Measurements from ENCODE around the gene SYTL3. TPM values are rescaled to one million over a fixed set of nuclear protein-coding genes. Genes with fewer than 3 reads are reported as not detected.
"Not testable (repeated sequence)": the region's sequence is repeated elsewhere in the genome, so short reads cannot be mapped to it uniquely, and the experiment has no call there.

SYTL3 gene
- total RNA-seq, 1 donor: 6.5 TPM

DNA sequence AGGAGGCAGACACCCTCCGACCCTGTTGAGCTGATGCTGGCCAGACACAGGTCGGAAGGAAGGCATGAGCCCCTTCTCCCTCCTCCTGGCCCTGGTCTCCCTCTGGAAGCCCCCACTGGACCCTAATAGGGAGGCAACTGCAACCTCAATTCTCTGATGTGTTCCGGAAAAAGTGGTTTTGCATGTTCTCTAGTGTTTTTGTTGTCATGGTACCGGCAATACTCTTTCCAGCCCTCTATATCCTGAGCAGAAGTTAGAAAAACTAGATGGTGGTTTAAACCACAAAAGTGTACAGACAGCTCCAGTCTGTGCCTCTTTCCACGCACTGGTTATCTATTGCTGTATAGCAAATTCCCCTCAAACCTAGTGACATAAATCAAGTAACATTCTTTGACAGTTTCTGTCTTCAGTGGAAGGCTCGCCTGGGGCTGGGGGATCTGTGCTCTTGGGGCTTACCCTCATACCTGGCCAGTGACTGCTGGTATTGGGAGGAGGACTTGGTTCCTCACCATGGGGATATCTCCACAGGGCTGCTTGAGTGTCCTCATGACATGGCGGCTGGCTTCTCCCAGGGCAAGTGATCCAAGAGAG, 37.0 kb downstream of the SYTL3 start:
- DNase-seq (ENCODE audit: low read depth in 2 of 3, low spot score in 2 of 3): peak; percentile 48 to 95 (median 89)

DNA sequence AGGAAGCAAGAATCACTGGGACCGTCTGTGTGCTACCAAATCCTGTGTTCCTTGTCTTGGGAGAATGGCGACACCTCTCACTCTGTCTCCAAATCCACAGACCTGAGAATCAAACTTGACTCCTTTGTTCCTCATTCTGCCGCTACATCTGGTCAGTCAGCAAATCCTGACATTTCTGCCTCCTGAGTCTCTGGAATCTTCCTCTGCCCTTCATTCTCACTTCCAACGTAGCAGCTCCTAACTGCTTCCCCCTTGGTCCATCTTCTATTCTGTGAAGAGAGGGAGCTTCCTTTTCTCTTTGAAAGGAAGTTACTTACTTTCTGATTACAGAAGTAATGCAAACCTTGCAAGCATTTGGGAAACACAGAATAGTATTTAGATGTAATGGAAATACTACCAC, 37.7 kb downstream of the SYTL3 start:
- DNase-seq (ENCODE audit: low read depth in 2 of 3, low spot score in 2 of 3): no peak

DNA sequence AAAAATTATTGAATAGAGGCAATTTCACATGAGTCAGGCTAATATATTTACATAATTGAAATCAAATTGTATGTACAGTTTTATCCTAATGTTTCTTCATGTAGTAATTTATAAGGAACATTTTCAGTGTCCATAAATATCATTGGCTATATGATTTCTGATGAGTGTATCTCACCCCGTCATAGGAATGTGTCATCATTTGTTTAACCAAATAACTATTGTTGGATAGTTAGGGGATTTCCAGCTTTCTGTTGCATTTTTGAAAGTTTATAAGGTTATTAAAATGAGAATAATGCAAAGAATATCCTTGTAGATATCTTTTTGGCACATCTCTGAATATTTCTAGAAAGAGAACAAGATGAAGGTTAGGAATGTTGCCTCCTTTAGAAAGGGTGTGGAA, 39.0 kb downstream of the SYTL3 start:
- DNase-seq (ENCODE audit: low read depth in 2 of 3, low spot score in 2 of 3): no peak

DNA sequence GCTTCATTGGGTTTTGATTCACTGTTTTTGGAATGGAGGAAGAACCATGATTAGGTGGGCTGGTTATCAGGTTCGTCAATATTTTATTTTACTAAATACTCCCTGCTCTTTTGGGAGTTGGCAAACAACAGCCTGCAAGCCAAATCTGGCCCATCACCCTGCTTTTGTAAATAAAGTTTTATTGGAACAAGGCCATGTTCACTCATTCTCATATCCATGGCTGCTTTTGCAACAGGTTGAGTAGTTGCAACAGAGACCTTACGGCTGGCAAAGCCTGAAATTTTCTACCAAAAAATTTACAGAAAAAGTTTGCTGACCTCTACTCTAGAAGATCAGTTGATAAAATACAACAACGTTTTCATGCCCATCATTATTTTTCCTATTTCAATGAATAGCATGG, 45.1 kb downstream of the SYTL3 start:
- no peak for DNase-seq (ENCODE audit: low read depth in 2 of 3, low spot score in 2 of 3)

DNA sequence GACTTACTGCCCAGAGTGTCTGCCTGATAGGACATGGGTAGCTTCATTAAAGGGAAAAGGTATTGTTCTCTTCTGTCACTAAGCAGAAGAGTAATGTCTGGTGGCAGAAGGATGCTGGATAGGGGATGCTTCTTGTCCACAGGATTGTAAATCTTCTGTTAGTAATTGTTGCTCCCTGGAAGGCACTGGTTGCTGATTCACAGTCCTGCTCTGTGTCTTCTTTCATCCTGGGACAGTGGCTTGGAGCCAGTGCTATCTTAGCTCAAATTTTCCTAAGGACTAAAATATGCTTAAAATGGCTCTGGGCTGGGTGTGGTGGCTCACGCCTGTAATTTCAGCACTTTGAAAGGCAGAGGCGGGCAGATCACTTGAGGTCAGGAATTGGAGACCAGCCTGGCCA, 48.0 kb downstream of the SYTL3 start:
- no peak for DNase-seq (ENCODE audit: low read depth in 2 of 3, low spot score in 2 of 3)

DNA sequence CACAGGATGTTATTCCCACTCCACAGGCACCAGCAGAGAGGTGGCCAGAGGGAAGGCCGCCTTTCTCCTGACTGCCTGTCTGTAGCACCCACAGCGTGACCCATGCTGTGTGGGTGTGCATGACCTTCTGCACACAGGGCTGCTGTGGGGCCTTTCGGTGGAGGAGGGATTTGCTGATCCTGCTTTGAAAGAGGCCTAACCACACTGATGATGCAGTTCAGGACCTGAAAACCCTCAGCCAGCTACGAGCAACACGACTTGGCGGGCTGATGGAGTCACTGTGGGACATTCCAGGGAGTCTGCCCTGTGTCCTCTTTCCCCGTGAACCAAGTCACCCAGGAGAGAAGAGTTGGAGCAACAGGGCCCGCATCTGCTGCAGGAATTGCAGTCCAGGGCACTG, 49.1 kb downstream of the SYTL3 start:
- DNase-seq (ENCODE audit: low read depth in 2 of 3, low spot score in 2 of 3): no peak

DNA sequence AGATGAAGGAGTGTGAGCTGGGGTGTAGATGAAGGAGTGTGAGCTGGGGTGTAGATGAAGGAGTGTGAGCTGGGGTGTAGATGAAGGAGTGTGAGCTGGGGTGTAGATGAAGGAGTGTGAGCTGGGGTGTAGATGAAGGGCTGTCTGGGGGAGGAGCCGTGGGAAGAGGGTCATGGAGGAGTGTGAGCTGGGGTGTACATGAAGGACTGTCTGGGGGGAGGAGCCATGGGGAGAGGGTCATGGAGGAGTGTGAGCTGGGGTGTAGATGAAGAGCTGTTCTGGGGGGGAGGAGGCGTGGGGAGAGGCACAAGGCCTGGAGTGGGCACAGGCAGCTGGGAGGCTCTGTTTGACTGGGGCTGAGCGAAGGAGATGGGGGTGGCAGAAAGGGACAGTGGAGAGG, 51.4 kb downstream of the SYTL3 start:
- DNase-seq (ENCODE audit: low read depth in 2 of 3, low spot score in 2 of 3): not testable (repeated sequence)

DNA sequence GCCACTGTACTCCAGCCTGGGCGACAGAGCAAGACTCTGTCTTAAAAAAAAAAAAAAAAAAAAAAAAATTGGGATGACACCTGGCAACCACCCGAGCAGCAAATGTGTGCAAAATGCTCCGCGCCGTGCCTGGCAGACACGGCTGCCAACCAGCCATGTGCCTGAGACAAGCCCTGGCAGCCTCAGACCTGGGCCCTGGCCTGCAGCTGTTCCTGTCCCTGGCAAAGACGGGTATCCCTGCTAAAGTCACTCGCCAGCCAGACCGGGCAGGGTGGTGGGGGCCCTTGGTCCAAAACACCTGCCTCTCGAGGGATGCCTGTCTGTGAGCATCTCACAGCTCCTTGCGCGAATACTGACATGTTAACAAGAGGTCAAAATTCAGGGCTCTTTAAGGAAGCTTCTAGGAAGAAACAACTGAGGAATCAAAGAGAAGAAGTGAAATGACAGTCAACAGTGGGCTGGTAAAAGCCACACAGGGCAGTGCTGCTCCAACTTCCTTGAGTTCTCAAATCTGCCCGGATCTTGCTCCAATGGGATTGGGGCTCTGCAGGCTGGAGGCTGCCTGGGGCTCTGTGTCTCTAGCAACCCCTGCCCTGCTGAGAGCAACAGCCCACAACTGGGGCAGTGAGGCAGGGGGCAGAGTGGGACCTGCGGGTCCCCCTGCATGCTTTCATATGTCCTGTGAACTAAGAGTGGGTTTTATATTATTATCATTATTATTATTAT, 53.4 kb downstream of the SYTL3 start:
- DNase-seq (ENCODE audit: low read depth in 2 of 3, low spot score in 2 of 3): no peak

DNA sequence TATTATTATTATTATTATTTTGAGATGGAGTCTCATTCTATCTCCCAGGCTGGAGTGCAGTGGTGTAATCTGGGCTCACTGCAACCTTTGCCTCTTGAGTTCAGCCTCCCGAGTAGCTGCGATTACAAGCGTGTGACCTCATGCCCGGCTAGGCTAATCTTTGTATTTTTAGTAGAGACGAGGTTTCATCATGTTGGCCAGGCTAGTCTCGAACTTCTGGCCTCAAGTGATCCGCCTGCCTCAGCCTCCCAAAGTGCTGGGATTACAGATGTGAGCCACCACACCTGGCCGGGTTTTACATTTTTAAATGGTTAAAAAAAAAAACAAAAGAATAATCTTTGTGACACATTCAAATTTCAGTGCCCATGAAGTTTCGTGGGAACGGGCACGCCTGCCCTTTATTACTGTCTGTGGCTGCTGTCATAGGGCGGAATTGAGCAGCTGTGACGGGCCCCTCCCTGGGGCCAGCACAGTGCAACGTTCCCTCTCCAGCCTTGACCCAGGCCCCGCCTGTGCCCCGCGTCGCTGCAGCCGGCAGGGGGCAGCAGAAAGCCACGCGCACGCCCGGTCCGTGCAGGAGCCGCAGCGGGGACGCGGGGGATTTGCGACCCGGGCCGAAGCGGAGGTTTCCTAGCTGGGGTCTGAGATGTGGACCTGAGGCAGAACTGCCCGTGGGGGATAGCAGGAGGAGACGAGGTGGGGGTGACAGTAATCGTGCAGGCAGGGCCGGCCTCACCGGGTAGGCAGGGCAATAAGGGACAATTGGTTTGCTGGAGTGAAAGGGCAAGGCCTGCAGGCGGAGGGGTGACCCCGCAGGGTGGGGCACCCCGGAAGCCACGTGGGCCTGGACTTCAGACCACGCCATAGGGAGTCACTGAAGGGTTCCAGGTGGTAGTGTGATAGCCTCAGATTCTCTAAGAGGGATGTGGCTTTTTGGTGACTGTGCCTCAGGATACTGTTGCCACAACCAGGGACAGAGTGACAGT, 54.3 kb downstream of the SYTL3 start:
- DNase-seq (ENCODE audit: low read depth in 2 of 3, low spot score in 2 of 3): peak; percentile 69 to 75 (median 74)

DNA sequence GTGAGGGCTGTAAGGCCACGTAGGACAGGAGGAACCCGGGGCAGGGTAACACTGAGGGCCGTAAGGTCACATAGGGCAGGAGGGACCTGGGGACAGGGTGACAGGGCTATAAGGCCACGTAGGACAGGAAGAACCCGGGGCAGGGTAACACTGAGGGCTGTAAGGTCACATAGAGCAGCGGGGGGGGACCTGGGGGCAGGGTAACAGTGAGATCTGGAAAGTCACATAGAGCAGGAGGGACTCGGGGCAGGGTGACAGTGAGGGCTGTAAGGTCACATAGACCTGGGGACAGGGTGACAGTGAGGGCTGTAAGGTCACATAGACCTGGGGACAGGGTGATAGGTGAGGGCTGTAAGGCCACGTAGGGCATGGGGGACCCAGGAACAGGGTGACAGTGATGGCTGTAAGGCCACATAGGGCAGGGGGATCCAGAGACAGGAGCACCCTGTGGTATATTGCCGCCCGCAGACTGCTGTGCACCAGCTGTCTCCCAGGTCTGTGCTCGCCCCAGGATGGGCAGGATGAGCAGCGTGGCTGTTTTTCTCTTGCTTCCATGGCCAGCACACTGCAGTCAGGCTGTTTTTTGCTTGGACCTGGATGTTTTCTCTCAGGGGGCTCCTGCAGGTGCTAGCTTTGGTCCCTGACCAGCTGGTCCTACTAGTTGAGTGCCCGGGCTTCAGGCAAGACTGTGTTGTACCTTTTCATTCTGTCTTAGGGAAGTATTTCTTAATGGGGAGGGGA, 55.7 kb downstream of the SYTL3 start:
- DNase-seq (ENCODE audit: low read depth in 2 of 3, low spot score in 2 of 3): no peak

DNA sequence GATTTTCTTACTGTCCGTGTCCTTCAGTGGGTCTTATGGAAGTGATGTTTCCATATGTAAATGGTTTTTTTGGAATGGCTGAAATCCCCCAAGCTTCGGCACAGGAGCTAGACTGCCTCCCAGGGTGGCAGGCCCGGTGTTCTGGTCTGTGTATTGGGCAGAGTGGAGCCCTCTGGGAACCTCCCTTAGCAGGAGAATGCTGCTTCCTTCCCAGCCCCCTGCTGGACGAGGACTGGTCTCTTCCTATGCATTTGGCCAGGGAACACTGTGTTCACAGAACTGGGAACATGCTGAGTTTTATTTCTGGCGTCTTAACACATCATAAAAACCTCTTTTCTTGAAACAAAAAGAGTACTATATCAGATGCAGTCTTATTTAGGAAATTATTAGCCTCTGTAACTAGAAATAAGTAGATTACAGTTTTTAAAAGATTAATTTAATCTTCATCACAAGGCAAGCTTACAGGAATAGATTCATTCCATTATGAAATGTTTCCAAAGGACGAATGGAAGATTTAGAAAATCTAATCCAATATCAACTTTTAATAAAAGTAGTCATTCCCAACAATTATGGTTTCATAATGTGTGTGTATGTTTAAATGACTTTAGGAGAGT, 56.6 kb downstream of the SYTL3 start:
- DNase-seq (ENCODE audit: low read depth in 2 of 3, low spot score in 2 of 3): no peak

DNA sequence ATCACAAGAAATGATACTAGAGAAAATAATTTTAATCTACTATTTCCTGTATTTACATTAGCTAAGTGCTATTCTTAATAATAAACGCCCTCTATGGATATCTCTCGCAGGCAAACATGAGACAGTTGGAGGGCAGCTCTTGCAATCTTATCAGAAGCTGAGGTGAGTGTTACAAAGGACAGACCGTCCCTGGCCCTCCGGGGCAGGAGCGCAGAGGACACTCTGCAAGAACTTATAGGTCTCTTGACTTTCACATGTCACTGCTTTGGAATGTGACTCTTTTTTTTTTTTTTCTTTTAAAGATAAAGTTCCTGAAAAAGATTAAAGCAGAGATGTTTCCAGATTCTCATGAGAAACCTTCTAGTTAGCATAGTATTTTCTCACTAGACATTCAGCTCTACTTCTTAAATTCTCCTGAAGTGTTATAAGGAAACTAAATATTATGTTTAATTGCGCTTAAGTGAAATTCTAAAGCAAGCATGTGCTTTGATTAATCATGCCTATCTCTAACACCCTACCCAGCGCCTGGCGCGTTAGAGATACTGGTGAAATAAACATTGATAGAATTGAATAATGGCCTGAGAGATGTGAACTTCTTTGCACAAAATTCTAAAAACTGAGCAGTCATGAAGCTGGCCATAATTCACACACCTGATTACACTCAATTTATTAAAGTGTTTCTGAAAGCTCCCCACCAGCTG, 57.4 kb downstream of the SYTL3 start:
- DNase-seq (ENCODE audit: low read depth in 2 of 3, low spot score in 2 of 3): no peak

DNA sequence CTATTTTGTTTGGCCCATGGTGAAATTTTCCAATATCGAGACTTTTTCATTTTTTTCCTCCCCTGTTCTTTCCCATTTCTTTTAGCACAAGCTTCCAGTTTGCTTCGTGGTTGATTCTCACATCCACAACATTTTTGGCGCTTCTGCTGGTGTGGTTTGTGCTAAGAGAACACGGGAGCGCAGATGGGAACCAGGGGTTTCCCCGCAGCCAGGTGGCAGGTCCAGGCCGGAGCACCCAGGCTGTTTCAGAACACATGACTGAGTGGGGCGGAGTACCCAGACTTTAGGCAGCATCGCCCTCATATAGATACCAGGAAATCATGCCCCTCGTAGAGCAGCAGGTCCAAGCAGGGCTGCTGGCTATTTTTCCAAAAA, 58.0 kb downstream of the SYTL3 start:
- no peak for DNase-seq (ENCODE audit: low read depth in 2 of 3, low spot score in 2 of 3)

DNA sequence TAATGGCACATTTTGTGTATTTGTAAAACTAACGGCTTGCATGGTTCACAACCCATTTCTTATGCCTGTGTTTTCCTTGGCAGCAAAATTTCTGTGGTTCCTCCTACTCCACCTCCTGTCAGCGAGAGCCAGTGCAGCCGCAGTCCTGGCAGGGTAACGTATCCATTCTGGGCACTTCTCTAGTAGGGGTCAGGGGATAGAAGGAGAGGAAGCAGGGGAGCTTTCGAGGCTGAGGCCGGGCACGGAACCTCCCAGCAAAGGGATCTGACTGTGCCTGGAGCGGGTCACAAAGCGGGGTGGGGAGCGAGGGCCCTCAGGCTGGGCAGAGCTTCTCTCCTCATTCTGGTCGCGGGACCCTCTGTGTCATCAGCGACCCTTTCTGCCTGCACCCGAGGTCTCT, 58.4 kb downstream of the SYTL3 start:
- DNase-seq (ENCODE audit: low read depth in 2 of 3, low spot score in 2 of 3): no peak

DNA sequence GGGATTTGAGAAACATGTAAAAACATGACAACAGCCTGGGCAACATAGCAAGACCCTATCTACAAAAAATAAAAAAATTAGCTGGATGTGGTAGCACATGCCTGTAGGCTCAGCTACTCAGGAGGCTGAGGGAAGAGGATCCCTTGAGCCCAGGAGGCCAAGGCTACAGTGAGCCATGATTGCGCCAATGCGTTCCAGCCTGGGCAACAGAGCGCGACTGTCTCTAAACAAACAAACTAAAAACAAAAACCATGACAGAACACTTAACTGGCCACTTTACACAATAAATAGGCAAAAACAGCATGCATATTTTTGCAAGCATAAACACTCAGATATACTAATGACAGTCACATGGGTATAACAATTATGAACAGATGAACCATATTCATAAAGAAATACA, 60.0 kb downstream of the SYTL3 start:
- DNase-seq (ENCODE audit: low read depth in 2 of 3, low spot score in 2 of 3): no peak

DNA sequence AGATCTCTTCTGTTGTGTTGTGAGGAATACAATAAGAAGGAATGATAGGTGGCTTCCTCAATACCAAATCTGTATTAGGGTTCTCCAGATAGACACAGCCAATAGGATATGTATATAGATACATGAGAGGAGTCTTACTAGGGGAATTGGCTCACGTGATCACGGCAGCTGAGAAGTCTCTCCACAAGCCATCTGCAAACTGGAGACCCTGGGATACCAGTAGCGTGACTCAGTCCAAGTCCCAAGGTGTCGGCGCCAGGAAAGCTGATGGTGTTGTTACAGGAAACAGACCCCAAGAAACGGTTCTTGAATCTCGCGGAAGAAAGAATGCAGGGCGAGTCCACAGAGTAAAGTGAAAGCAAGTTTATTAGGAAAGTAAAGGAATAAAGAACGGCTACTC, 61.4 kb downstream of the SYTL3 start:
- no peak for DNase-seq (ENCODE audit: low read depth in 2 of 3, low spot score in 2 of 3)

DNA sequence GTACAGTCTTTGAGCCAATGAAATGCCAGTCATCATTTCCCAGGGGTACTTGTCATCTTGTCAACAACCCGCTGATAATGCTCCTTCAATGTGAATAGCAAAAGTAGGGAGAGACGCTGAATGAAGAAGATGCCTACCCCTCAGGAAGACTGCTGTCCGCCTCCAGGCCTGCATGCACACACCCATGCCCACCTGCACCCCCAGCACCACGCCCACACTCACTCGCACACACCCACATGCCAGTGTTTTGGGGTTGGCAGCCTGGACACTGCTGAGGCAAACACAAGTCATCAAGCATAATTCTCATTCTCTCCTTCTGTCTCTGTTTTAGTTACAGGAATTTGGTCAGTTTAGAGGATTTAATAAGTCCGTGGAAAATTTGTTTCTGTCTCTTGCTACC, 63.6 kb downstream of the SYTL3 start:
- no peak for DNase-seq (ENCODE audit: low read depth in 2 of 3, low spot score in 2 of 3)

DNA sequence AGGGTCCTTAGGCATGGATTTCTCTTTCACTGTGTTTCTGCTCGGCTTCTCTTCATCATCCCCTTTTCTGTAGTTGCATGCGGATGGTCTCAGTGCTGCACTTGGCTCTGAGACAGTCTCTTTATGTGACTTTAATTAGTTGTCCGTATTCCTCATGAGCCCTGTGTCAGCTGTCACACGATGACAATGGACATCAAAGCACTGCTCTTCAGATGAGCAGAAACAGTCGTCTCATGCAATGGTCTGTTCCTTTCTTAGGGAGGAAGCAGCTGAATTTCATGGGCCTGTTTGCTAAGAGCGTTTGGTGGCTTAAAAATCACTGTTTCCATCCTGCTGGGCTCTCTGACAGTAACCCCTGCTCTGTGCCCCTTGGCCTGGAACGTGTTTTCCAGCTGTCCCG, 64.9 kb downstream of the SYTL3 start:
- no peak for DNase-seq (ENCODE audit: low read depth in 2 of 3, low spot score in 2 of 3)

DNA sequence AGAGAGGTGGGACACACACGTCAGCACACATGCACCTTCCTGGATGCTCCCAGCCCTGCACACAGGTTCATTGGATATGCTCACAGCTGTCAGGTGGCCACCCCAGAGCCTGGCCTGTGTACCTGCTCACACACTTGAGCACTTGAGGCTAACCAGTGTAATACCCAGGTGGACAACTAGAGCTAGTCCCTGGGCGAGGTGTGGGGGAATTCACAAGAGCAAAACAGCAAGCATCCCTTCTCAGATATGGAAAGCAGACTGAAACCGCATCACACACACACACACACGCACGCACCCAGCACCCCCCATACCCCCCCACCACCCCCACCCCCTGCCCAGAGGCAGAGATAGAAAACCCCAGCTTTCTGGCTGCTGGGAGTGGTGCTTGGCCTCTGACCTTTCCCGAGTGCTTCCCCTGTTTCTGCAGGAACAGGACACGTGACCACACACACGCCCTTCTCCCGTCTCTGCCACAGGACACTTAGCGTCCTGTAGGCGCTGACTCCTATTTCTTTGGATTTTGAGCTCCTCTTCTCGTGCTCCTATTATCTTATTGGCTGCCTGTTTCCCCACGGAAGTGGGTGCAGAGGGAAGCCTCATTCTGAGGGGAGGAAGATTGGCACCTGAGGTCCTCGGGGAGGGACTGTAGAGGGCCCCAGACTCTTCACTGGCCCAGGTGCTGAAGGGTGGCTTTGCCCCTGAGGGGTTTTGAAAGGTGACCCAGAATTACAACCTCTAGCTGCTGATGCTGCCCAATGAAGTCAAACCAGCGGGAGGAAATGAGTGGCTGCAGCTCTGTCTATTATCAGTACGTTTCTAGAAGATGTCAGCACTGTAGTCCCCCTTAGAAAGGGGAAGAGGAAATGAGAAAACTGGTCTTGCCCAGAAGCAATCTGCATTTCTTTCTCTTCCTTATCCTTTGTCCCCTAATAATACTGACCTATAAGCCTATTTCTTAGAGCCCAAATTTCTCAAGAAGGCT, 65.8 kb downstream of the SYTL3 start:
- DNase-seq (ENCODE audit: low read depth in 2 of 3, low spot score in 2 of 3): peak in 1 of 3 donors; percentile 24
